SH-SY5Y (cell line): ENCODE measurements around the gene GALNT2.

ENCODE experiments used
- GATA2 ChIP-seq: IDR thresholded peaks from 2 replicates; pipeline ENCODE4 v1.6.1; 2011; ENCODE audit warnings: mild to moderate bottlenecking, low read depth, low read length
- GATA3 ChIP-seq: IDR thresholded peaks from 2 replicates; pipeline ENCODE4 v1.6.1; 2011; ENCODE audit warnings: low read depth, mild to moderate bottlenecking, low read length, moderate library complexity

Gene GALNT2

GRCh38 chr1:230130172-230130944 is 63.3 kb downstream of the GALNT2 start:
- TF ChIP-seq GATA3 (no peak), GATA2 (no peak)

GRCh38 chr1:230131457-230131856 is 64.4 kb downstream of the GALNT2 start:
- no peak for TF ChIP-seq GATA3
- no peak for TF ChIP-seq GATA2

GRCh38 chr1:230132758-230133157 is 65.7 kb downstream of the GALNT2 start:
- no peak for TF ChIP-seq GATA3
- TF ChIP-seq GATA2: no peak

GRCh38 chr1:230135726-230136125 is 68.7 kb downstream of the GALNT2 start:
- TF ChIP-seq GATA3 (no peak), GATA2 (no peak)

GRCh38 chr1:230136453-230137336 is 69.7 kb downstream of the GALNT2 start:
- TF ChIP-seq GATA2: no peak
- TF ChIP-seq GATA3: no peak

GRCh38 chr1:230137337-230137815 is 70.3 kb downstream of the GALNT2 start:
- TF ChIP-seq GATA2 (no peak), GATA3 (no peak)

GRCh38 chr1:230138561-230139239 is 71.7 kb downstream of the GALNT2 start:
- TF ChIP-seq GATA2 (no peak), GATA3 (no peak)

GRCh38 chr1:230139315-230139714 is 72.3 kb downstream of the GALNT2 start:
- TF ChIP-seq GATA3 (no peak), GATA2 (no peak)

GRCh38 chr1:230139741-230140140 is 72.7 kb downstream of the GALNT2 start:
- TF ChIP-seq GATA2: no peak
- TF ChIP-seq GATA3: no peak

- no peak for TF ChIP-seq GATA2
- no peak for TF ChIP-seq GATA3
Measured at GRCh38 chr1:230140221-230141020, 73.4 kb downstream of the GALNT2 start.

- TF ChIP-seq GATA2 (no peak), GATA3 (no peak)
Measured at GRCh38 chr1:230141021-230141648, 74.1 kb downstream of the GALNT2 start.

GRCh38 chr1:230141797-230142607 is 75.0 kb downstream of the GALNT2 start:
- TF ChIP-seq GATA2 (no peak), GATA3 (no peak)

GRCh38 chr1:230142608-230143210 is 75.7 kb downstream of the GALNT2 start:
- no peak for TF ChIP-seq GATA3
- no peak for TF ChIP-seq GATA2
